GM21528 (cell line): ENCODE data around the gene MYRF.

Source experiments
- ATAC-seq: cut with Tn5 transposase; IDR thresholded peaks from one replicate; pipeline ENCODE4 v1.9.1; 2021; ENCODE audit warnings: mild to moderate bottlenecking, moderate library complexity; ENCODE audit not compliant: unreplicated experiment, low FRiP score

The MYRF gene

DNA sequence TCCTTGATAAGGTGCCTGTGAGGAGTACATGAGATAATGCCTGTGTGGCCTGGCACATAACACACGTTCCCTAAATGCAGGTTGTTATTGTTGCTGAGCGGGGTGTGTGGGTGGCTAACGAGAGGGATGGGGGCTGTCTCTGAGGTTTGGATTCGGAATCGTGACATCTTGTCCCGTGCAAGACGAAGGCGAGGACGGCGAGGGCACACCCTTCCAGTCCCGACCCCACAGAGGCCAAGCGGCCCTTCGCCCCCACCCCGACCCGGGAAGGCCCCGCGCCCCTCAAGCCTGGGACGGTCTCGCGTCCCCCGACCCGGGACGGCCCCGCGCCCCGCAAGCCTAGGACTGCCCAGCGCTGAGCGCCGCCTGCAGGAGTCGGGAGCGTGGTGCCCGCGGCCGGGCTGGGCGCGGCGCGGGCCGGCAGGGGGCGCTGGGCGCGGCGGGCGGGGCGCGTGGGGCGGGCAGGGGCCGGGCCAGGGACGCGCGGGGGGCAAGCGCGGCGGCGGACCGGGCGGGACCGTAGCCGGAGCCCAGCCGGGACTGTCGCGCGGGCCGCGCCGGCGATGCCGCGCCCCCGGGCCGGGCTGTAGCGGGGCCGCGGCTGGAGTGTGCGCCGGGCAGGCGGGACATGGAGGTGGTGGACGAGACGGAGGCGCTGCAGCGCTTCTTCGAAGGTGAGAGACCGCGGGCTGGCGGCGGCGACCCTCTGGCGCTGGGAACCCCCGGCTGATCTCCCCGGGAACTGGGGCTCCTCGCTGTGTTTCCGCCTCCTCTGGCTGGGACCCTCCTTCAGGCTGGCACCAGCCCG is at the start of gene MYRF:
TSS of gene MYRF (plus strand) at position 520 of the 808 bp plus-strand sequence. CDS start at position 629, 109 bp downstream.
- no peak for ATAC-seq

DNA sequence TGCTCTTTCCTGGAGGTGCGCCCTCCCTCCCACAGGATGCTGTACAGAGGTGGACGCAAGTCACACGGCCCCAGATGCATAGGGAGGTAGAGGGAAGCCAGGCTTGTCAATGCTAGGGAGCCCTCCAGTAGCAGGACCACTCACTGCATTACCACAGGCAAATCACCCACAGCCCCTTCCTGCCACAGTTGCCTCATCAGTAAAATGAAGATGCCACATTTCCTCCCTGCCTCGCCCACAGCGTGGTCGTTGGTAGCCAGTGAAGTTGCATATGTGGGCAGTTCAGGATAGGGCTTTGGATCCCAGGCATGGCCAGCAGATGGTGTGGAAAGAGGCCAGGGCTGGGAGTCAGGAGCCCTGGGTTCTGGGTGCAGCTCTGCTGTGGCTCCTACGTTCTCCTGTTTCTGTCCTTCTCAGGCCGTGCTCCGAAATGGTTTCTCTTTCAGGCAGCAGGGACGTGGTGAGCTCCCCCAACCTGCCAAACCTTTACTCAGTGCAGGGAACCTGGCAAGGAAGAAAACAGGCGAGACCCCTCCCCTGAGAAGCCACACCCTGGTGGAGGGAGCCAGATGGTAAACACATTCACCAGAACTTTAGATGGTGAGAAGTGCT is 49.6 kb upstream of the MYRF start:
- no peak for ATAC-seq

DNA sequence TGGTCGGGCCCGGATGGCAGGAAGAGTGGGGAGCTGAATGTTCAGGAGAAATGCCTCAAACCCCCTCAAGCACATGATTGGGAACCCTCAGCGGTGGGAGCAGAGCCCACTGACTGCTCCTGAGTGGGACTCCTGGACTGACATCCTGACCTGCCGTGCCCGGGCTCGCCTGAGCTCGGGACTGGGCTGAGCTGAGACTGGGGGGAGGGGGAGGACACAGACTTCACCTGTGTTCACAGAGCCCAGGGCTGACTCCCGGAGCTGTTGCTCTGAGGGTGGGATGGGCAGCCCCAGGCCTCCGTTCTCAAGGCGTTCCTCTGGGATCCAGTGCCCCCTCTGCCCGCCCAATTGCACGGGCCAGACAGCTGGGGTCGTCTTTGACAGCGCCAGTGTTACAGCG is 47.6 kb upstream of the MYRF start:
- no peak for ATAC-seq

DNA sequence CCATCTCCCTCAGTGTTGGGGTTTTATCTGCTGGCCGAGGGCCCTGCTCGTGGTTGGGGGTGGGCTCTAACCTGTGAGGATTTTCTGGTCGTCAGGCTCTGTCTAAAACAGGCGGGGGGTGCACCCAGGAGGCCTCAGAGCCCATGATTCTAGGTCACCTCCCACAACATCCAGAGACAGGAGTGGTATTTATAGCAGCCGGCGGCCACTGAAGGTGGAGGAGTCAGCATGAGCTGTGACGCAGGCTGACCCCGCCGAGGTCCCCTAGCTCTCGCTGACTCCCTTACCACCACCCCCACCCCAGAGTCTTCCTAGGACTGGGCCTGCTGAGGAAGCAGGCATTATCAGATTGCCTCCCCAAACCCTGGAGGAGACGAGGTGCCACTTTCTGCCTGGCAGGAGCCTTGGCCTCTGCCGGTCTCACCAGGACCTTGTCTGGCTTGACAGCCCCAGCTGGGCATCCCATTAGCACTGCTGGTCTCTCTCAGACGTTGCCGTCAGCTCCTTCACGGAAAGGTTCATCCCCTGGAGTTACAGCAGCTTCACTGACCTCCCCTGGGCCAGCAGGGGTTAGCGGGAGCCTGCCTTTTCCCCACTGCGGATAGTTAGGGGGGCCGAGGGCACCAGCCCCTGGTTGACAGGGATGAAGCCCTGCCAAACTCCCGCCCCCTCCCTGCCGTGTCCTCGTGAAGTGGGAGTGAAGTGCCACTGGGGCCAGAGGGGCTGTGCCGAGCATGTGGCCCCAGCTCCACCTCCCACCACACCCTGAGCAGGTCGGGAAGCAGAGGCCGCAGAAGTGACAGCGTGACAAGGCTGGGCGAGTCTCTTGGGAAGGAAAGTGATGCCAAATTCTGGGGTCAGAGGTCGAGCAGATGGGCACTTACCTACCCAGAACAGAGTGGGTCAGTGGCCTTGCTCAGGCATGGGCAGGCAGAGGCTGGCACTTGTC is 45.7 kb upstream of the MYRF start:
- ATAC-seq: no peak

DNA sequence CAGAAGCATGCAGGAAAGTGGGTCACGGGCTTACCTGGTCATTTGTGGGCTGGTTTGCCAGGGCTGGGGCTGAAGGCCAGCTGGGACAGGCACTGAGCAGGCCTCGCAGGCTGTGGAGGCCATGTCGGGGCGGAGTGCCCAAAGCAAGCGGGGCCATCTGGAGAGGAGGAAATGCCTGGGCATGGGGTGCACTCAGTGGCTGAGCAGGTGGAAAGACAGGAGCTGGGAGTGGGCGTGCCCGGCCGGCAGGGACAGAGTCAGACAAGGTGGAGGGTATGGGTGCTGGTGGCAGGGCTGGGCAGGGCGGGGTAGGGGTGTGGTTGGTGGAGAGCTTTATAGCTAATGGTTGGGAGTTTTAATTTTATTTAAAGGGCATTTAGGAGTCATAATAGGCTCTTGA is 44.9 kb upstream of the MYRF start:
- no peak for ATAC-seq

DNA sequence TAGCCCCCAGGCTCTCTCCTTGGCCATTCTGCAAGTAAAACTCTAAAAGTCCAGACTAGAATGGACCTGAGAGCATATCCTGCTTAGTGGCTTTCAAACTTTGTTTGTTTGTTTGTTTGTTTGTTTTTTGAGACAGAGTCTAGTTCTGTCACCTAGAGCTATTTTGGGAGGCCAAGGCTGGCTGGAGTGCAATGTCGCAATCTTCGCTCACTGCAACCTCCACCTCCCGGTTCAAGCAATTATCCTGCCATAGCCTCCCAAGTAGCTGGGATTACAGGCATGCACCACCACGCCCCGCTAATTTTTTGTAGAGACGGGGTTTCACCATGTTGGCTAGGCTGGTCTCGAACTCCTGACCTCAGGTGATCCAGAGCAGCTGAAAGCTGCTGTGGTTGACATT is 43.3 kb upstream of the MYRF start:
- ATAC-seq: no peak

DNA sequence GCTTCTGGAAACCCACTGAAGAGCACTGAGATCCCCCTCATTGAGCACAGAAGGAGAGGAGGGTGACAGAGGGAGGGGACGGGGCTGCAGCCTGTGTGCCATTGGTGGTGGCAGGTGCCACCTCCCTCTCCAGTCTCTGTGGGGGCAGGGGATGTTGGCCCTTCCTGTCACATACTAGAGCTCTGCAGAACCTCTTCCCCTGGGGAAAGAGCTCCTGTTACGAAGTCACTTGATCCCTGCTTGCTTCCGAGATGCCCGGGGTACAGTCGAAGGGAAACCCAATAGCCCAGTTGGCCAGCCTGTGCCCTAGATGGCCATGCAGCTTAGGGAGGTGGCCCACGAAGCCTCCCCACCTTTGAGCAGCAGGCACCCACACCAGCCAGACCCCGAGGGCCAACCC is 42.9 kb upstream of the MYRF start:
- no peak for ATAC-seq

DNA sequence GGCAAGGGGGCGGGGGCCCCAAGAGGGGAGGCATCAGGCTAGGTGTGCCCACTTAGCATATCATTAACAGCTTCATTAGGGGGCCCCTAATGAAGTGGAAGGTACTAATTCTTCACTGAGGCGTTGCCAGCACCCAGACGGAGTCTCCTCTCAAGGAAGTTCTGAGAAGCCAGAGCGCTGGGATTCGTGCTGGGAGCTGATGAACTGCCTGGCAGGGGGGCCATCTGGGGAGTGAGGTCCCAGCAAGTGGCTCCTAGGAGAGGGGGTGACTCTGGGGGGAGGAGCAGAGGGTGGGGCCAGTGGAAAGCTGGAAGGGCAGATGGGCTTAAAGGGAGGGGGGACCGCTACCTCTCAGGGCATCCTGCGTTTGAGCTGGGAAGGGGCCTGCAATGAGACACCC is 42.4 kb upstream of the MYRF start:
- ATAC-seq: no peak

DNA sequence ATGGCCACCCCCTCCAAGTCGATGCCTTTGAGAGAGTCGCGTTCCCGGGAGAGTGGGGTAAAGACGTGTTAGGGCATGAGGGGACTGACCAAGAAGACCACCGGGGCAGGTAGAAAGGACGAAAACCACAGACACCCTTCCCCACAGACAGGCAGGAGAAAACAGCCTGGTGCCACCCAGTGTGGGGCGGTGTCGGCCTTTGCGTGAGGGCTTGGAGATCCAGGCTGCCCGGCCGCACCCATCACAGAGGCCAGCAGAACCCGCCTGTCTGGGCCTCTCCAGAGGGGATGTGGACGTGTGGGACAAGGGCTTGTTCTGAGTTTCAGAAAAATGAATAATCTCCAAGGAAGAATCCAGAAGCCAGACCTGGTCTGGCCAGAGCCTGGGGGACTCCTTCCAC is 41.4 kb upstream of the MYRF start:
- no peak for ATAC-seq

DNA sequence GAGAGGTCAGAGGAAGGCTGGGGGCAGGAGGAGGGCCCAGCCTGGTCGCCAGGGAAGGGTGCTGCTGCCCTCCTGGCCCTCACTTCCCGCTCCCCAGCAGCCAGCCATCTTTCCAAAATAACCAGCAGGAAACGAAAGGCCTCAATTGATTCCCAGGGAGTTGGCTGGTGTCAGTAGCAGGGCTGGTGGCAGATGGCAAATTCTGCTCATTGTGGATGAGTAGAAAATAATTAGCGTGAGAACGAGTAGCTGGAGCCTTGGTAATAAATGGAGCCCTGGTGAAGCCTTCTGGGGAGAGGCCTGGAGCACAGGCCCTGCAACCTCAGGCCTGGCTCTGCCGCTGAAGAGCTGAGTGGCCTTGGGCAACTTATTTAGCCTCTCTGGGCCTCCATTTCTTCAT is 40.9 kb upstream of the MYRF start:
- no peak for ATAC-seq

DNA sequence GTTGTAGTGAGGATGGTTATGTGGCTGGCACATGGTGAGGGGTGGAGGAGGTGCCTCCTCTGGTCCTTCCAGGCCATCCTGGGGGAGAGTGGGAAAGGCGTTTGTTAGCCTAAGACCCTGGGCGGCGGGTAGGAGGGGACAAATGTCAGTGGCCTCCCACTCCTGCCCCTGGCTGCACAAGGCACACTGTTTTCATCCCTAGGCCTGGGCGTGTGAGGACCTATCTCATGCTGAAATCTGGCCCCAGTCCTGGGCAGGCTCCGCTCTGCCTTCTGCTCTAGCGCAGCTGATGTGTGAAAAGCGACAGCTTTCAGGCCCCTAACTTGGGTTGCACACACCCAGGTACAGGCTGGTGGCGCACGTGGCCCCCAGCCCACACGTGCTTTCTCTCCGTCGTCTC is 40.1 kb upstream of the MYRF start:
- ATAC-seq: no peak

DNA sequence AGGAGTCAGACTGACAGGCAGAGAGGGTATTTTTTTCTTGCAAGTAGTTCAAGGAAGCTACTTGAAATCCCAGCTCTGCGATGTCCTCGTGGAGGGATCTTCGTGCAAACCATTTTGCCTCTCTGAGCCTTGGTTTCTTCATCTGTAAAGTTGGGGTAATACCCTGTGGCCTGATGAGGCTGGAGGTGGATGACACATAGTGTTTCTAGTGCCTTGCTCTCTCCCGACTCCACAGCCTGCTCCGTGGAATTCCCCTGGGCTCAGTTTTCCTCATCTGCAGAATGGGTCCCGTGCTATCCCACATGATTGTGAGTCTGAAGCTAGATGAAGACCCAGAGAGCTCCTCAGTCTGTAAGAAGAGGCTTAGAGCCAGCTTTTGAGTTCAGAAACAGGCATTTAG is 39.6 kb upstream of the MYRF start:
- no peak for ATAC-seq

DNA sequence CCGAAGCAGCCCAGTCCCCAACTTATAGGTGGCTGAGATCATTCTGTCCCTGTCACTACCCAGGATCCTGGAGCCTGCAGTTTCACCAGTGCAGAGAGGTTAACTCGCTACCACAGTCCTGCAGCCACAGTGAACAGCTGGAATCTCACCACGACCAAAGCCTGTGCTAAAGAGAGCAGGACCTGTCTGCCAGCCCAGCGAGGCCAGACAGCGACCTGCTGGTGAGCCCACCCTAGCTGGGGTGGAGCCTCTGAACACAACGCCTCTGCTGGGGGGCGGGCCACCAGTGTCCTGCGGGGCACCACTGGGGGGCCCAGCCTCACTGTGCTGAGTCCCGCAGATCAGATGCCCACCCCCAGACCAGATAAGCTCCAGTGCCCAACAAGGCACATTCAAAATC is 39.0 kb upstream of the MYRF start:
- no peak for ATAC-seq

DNA sequence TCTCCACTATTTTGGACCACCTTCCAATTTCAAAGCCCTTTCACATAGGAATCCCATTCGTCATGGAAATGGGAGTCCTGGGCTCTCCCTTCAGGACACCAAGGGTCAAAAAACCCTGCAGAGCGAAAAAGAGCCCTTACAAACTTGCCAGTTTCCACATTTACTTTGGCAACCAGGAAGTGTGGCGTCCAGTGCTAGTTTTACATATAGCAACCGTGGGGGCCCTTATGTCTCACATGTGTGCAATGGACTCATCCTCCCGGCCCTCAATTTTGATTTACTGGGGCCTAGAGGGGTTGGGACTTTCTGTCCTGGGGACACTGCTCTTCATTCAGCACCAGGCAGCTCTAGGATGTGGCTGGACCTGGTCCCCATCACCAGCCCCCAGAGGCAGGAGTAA is 38.5 kb upstream of the MYRF start:
- ATAC-seq: no peak

DNA sequence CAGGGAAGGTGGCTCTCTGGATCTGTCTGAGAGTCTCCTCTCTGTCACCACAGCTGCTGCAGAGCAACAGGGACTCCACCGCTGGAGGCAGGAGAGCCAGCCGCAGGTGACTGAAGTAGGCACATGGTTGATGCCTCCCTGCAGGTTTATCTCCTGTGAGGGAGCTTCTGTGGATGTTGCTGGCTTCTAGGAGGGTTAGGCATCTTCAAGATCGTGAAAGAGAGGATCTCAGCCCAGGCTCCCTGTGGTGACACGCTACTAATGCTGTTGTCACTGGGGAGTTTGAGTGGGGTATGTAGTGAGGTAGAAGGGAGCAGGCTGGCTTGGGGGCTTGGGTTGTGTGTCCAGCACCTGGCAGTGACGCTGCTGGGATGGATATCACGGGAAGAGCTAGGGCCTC is 38.1 kb upstream of the MYRF start:
- ATAC-seq: no peak

DNA sequence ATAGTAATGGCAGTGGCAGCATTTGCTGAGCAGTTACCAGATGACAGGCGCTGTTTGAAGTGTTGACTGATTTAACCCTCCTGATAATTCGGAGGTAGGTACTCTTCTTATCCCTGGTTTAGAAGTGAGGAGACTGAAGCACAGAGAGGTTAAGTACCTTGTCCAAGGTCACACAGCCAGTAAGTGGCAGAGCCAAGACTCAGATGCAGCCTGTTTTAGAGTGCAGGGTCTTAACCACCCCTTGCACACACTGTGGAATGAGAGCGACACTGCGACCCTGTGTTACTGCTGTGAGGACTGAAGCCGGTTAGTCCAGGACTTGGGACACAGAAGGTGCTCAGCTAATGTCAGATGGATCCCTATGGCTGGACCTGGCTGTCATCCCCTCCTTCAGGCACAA is 37.5 kb upstream of the MYRF start:
- no peak for ATAC-seq

DNA sequence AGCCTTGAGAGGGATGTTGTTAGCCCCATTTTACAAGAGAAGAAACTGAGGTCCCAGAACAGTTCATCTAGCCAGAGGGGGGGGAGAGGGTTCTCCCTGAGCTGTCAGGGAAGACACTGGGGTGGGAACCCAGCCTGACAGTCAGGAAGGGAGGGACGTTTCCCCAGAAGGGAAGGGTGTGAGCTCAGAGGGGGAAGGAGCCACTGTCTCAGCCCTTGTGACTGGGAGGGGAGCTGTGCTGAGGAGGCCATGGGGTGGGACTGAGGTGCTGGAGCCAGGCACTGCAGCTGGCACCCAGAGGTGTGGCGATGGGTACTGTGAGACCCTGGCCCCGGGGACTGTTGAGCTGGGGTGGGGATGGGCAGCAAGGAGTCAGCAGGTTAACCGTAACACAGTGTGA is 36.6 kb upstream of the MYRF start:
- no peak for ATAC-seq

DNA sequence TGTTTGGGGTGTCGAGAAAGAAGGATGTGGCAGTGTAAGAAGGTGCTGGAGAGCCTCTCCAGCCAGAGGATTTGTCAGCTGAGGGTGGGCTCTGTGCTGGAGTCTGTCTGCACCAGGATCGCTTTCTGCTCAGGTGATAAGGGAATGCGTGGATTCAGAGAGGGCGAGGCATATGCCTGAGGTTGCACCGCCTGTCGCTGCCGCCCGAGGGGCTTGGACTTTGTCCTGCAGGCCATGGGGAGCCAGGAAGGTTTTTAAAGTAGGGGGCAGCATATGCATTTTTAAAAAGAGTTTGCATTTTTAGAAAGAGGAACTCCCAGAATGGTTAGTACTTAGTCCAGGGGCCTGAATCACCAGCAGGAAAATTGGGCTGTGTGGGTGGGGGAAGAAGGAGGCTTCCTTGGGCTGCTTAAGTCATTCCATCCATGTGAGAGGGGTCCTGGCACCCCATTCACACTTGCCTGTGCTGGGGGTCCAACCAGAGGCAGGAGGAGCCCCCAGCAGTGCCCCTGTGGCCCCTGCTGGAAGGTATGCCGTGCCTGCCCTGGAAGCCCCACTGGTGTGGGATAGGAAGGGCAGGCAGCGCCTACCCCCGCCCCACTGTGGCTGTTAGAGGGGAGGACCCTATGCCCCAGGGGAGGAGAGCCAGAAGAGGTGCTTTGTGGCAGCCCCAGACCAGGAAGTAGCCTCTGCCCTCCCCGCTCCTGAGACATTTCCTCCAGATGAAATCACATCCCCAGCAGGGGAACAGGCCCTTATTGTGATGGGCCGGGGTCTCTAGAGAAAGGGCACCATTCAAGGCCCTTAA is 35.8 kb upstream of the MYRF start:
- ATAC-seq: no peak

DNA sequence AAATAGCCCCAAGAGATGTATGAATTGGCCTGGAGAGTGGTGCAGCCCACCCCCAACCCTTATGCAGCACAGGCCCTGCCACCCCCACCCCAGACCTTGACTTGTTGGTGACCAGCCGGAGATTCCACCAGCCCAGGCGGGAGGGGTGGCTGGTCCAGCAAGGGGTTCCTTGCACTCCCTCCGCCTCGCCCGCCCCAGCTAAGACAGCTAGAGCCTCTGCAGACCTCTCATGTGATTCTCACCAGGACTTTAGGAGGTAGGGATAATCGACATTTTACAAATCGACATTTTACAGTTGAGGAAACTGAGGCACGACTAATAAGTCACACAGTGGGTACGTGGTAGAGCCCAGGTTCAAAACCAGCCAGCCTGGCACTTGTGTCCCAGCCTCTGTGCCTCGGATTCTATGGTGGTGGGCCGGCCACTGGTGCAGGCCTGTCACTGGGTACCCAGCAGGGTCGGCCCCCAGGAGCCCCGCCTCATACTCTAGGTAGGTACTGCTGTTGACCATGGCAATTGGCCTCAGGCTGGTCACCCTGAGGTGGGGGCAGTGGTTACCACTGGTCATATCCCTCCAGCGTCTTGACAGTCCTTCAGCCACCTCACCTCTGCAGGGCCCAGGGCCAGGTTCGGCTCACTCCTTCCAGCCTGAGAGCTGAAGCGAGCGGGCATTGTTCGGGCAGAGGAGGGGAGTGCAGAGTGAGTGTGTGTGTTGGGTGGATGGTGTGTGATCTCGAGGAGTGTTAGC is 35.0 kb upstream of the MYRF start:
- no peak for ATAC-seq

DNA sequence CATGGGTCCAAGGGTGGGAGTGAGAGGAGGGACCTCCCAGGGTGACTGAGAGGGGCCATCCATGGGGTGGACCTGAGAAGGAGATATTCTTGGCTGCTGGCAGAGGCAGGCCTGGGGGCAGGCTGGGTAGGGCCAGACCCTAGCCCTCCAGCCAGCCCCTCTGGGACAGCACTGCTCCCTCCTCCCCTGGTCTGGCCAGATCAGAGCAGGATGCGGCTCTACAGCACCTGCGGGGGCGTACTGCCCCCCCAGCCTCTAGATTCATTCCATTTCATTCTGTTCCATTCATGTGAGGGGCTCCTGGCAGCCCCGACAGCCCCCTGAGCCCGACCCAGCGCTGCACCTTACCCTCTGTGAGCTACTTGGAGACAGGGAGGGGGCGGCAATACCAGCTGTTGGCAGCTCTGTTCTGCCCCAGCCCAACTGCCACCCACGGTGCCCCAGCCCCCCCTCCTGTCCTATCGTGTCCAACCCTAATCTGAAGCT is 34.3 kb upstream of the MYRF start:
- ATAC-seq: no peak
